ENCODE data around the gene MRPL58.

DNA sequence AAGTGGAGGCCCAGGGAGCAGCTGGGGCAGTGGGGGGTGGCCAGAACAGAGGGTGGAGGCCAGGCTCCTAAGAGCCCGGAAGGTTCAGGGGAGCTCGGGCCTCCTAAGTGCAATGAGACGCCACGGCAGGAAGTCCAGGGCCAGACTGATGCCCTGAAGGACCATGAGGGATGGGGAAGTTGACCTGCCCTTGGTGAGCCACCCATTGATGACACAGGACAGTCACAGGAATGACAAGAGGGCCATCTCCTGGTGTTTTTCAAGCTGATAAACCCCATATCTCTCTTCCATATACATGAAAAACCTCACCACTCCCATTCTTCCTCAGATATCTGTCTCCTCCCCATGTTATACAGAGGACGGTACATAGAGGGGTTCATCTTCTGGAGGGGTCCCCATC, 5.8 kb upstream of the MRPL58 start:
- TF ChIP-seq CTCF (IDR thresholded peaks at IDR 0.05 in 8 of 11, conservative IDR thresholded peaks at IDR 0.05 in 3 of 11) (no peak), POLR2A (IDR thresholded peaks at IDR 0.05) (no peak), POLR2AphosphoS5 (IDR thresholded peaks at IDR 0.05) (no peak)
